ENCODE data around the gene LAMC3. TPM values are rescaled to one million over a fixed set of nuclear protein-coding genes. Genes with fewer than 3 reads are reported as not detected.

The LAMC3 gene
- total RNA-seq, 6 donors from 2014 or later, result 6.7 to 56.0 (median 19.5) TPM

DNA sequence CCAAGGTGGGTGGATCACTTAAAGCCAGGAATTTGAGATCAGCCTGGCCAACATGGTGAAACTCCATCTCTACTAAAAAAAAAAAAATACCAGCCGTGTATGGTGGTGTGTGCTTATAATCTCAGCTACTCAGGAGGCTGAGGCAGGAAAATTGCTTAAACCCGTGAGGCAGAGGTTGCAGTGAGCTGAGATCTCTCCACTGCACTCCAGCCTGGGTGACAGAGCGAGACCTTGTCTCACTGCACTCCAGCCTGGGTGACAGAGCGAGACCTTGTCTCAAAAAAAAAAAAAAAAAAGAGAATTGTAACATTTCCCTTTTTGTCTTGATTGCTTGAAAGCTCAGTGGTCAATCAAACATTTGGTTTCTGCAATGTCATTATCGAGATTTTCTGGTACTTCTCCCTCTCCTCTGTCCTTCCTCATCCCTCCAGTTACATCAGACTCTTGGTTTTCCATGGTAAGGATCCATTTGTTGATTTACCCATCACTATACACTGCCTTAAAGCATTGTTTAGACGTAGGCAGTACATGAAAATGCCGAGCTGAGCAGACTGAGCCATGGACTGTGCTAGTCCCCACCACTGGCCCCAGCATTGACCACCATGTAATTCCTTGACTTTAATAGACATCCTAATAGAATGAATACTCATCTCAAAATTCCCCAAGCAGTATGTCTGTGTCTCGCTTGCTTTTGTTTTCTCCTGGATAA, 75.8 kb downstream of the LAMC3 start:
- TF ChIP-seq POLR2A (IDR thresholded peaks at IDR 0.05), result no peak
- TF ChIP-seq, protein P1, sequence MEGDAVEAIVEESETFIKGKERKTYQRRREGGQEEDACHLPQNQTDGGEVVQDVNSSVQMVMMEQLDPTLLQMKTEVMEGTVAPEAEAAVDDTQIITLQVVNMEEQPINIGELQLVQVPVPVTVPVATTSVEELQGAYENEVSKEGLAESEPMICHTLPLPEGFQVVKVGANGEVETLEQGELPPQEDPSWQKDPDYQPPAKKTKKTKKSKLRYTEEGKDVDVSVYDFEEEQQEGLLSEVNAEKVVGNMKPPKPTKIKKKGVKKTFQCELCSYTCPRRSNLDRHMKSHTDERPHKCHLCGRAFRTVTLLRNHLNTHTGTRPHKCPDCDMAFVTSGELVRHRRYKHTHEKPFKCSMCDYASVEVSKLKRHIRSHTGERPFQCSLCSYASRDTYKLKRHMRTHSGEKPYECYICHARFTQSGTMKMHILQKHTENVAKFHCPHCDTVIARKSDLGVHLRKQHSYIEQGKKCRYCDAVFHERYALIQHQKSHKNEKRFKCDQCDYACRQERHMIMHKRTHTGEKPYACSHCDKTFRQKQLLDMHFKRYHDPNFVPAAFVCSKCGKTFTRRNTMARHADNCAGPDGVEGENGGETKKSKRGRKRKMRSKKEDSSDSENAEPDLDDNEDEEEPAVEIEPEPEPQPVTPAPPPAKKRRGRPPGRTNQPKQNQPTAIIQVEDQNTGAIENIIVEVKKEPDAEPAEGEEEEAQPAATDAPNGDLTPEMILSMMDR (IDR thresholded peaks at IDR 0.05), result no peak
- TF ChIP-seq EP300 (IDR thresholded peaks at IDR 0.05), result no peak
- no peak for TF ChIP-seq POLR2AphosphoS5 (IDR thresholded peaks at IDR 0.05)
- ATAC-seq (ENCODE audit: low FRiP score in 2 of 2) (no peak), DNase-seq (no peak)
- H3K27ac ChIP-seq, result no peak overlapping the region
- H3K4me3 ChIP-seq, result no peak overlapping the region
- WGBS, 2 donors, result 70 to 71% methylated on average over 8 of the region's 8 CpGs
- H3K27me3 ChIP-seq, result no peaks in the 10 kb centered on the region
- H3K9me3 ChIP-seq, result no peaks in the 10 kb centered on the region
- H3K4me1 ChIP-seq, result no peaks in the 10 kb centered on the region
- H3K36me3 ChIP-seq, result no peaks in the 10 kb centered on the region

DNA sequence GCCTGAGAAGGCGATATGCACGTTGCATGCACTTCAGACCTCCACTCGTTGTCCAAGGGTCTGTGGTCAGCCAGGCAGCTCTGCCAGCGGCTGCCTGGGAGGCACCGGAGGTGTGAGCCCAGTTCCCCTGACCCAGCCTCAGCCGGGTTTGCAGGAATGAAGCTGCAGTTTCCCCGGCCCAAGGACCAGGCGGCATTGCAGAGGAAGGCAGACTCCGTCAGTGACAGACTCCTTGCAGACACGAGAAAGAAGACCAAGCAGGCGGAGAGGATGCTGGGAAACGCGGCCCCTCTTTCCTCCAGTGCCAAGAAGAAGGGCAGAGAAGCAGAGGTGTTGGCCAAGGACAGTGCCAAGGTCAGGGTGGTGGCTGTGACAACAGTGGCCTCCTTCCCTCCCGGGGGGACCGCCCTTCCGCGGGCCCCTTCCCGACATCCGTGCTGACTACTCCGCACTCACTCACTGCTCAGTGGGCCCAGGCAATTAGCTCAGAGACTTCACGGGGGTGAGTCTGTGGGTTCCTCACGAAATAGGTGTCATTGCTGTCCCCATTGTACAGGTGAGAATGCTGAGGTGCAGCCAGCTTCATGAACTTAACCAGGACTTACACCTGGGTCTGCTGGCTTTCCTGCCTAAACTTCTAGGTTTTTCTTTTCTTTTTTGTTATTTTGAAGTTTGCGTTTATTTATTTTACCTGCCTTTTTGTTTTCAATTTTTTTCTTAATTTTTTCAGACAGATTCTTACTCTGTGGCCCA, 76.6 kb downstream of the LAMC3 start:
- WGBS, 2 donors, result 72 to 80% methylated on average over 20 to 23 of the region's 23 CpGs
- DNase-seq, result no peak
- no peaks in the 10 kb centered on the region for H3K27me3 ChIP-seq
- TF ChIP-seq, protein P1 (IDR thresholded peaks at IDR 0.05), result no peak
- no peak for TF ChIP-seq POLR2A (IDR thresholded peaks at IDR 0.05)
- no peak for TF ChIP-seq POLR2AphosphoS5 (IDR thresholded peaks at IDR 0.05)
- no peak for TF ChIP-seq EP300 (IDR thresholded peaks at IDR 0.05)
- no peak for ATAC-seq (ENCODE audit: low FRiP score in 2 of 2)
- no peaks in the 10 kb centered on the region for H3K9me3 ChIP-seq
- no peak overlapping the region for H3K4me3 ChIP-seq
- no peak overlapping the region for H3K27ac ChIP-seq
- no peaks in the 10 kb centered on the region for H3K36me3 ChIP-seq
- H3K4me1 ChIP-seq, result no peaks in the 10 kb centered on the region

DNA sequence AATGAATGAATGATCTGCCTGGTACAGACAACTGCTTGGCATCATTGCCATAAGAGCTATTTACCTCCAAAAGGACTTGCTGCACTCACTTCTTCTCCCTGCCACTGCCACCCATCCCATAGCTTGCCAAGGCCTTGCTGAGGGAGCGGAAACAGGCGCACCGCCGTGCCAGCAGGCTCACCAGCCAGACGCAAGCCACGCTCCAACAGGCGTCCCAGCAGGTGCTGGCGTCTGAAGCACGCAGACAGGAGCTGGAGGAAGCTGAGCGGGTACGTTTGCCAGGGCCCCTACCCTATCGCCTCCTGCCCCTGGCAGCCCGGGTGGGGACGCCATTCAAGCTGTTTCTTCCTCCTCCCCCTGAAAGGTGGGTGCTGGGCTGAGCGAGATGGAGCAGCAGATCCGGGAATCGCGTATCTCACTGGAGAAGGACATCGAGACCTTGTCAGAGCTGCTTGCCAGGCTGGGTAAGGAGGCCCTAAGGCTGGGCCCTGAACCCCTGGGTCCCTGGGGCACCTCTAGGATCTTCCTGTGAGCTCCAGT, 78.5 kb downstream of the LAMC3 start:
- H3K4me3 ChIP-seq, result no peak overlapping the region
- H3K9me3 ChIP-seq, result no peaks in the 10 kb centered on the region
- no peak for ATAC-seq (ENCODE audit: low FRiP score in 2 of 2)
- H3K27ac ChIP-seq, result no peak overlapping the region
- 87 to 88% methylated on average over 10 to 19 of the region's 19 CpGs for WGBS, 2 donors
- H3K36me3 ChIP-seq, result no peaks in the 10 kb centered on the region
- no peaks in the 10 kb centered on the region for H3K27me3 ChIP-seq
- TF ChIP-seq POLR2AphosphoS5 (IDR thresholded peaks at IDR 0.05) (no peak), EP300 (IDR thresholded peaks at IDR 0.05) (no peak), POLR2A (IDR thresholded peaks at IDR 0.05) (no peak)
- no peak for DNase-seq
- no peaks in the 10 kb centered on the region for H3K4me1 ChIP-seq

DNA sequence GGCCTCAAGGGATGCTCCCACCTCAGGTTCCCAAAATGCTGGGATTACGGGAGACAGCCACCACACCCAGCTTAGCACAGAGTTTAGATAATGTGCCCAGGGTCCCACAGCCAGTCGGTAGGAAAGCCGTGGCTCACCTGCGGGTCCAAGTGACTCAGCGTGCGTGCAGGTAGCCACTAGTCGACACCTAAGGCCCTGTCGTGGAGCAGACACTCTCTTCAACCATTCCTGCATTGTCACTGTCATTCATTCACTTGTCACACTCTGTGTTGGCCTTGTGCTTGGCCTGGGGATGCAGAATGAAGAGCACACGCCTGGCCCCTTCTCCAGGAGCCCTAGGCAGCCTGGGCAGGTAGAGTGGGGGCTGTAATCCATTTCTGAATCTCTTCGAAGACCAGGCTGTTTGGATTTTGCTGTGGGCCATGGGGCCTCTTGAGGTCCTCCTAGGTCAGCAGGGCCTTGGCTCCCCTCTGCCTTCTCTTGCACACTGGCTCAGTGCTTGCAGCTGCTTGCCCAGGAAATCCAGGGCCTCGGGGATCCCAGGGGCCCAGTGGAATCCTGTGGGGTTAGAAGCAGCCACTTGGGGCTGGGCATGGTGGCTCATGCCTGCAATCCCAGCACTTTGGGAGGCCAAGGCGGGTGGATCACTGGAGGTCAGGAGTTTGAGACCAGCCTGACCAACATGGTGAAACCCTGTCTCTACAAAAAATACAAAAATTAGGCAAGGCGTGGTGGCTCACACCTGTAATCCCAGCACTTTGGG, 81.2 kb downstream of the LAMC3 start:
- DNase-seq, result no peak
- WGBS, 2 donors, result 88% methylated on average over 11 of the region's 13 CpGs
- peaks cover 0 to 4% (median under 1%) of the 10 kb centered on the region in 4 donors for H3K27me3 ChIP-seq
- no peak overlapping the region for H3K27ac ChIP-seq
- H3K36me3 ChIP-seq, result no peaks in the 10 kb centered on the region
- H3K9me3 ChIP-seq, result no peaks in the 10 kb centered on the region
- no peak overlapping the region for H3K4me3 ChIP-seq
- no peaks in the 10 kb centered on the region for H3K4me1 ChIP-seq
- TF ChIP-seq POLR2A (IDR thresholded peaks at IDR 0.05), result no peak
- no peak for TF ChIP-seq POLR2AphosphoS5 (IDR thresholded peaks at IDR 0.05)
- no peak for TF ChIP-seq EP300 (IDR thresholded peaks at IDR 0.05)
- TF ChIP-seq, protein P1 (IDR thresholded peaks at IDR 0.05), result no peak
- ATAC-seq (ENCODE audit: low FRiP score in 2 of 2), result no peak

Measured in upper lobe of left lung (tissue), 6 donors.